ENCODE measurements around the gene OVCA2.

DNA sequence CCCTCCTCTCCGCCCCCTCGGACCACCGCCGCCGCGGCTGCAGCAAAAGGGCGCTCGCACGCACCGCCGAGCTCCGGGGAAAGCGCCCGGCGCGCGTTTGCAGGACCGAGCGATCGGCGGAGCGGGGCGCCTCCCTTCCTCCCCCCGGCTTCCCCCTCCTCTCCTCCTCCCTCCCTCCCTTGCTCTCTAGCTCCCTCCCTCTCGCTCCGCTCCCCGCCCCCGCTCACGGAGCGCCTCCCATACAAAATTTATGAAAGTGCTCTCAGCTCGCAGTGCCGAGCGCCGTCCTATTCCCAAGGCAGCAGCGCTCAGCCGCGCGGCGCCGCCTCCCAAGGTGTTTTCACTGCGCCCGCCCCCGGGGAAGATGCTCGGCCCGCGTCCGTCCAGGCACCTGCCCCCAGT lies 16.6 kb upstream of the OVCA2 start, which contains the start of gene RTN4RL1:
- TF ChIP-seq CTCF (conservative IDR thresholded peaks at IDR 0.05; ENCODE audit: low read length) (no peak), EZH2phosphoT487 (IDR thresholded peaks at IDR 0.05; ENCODE audit: borderline replicate concordance) (no peak)
